Testis (tissue), 3 donors: ENCODE results near the gene PAK6. TPM values are rescaled to one million over a fixed set of nuclear protein-coding genes. Genes with fewer than 3 reads are reported as not detected.
A peak's percentile ranks its signal among the peaks of the same experiment; 100 is the strongest.

Source experiments
- DNase-seq: peaks from one replicate; pipeline ENCODE4 v3.0.0-alpha.2; 2019
- H3K27ac ChIP-seq, 2 donors: fragments of 200-600 bp; sonication (generic); one replicate each; pipeline ENCODE4 v1.5.1; 2019
- H3K27me3 ChIP-seq: fragments of 200-600 bp; sonication (generic); one replicate; pipeline ENCODE4 v1.5.1; 2019
- H3K36me3 ChIP-seq: fragments of 200-600 bp; sonication (generic); one replicate; pipeline ENCODE4 v1.5.1; 2017; ENCODE audit warnings: low read depth; ENCODE audit errors: missing control alignments
- H3K4me1 ChIP-seq: fragments of 200-600 bp; sonication (generic); one replicate; pipeline ENCODE4 v1.5.1; 2019
- H3K4me3 ChIP-seq, 2 donors: fragments of 200-600 bp; sonication (generic); one replicate each; pipeline ENCODE4 v1.5.1; 2017 to 2019
- H3K9me3 ChIP-seq: fragments of 200-600 bp; sonication (generic); one replicate; pipeline ENCODE4 v1.5.1; 2017
- POLR2A ChIP-seq: fragments of 450-650 bp; IDR thresholded peaks from one replicate; pipeline ENCODE4 v1.6.1; 2017; ENCODE audit warnings: antibody characterized with exemption, mild to moderate bottlenecking, moderate library complexity
- WGBS, 2 donors: methylation state at CpG; one replicate each; pipeline ENCODE4 v1.1.5; 2018; 5-methylcytosine and 5-hydroxymethylcytosine counted together
- intact Hi-C: fragments of 100-400 bp; cut with DNase I; formaldehyde crosslinking; loops from one replicate; pipeline ENCODE4 v1.15.1; 2023; ENCODE audit warnings: low total_unique reads
- polyA plus RNA-seq: library from polyadenylated mRNA; stranded (reverse); fragments of 350-450 nt; fragmentation: Illumina TruSeq; extraction: RNeasy Lipid Tissue Mini Kit (QIAGEN cat#74804); gene quantifications from one replicate; pipeline ENCODE4 v1.2.3, GENCODE V29; 2014; ENCODE audit warnings: low read depth, low replicate concordance; ENCODE audit not compliant: insufficient read depth
- total RNA-seq, 2 donors: library from RNA; depleted of rRNA; stranded (reverse); fragments of >200 nt; gene quantifications; one replicate each; pipeline ENCODE4 v1.2.3, GENCODE V29; 2016
- TF ChIP-seq, protein P1 (sequence below), 3 experiments: fragments of 450-650 bp in 2 of 3; fragments of 200-600 bp in 1 of 3; sonication (generic) in 1 of 3; IDR thresholded peaks; one replicate each; pipeline ENCODE4 v1.5.1; 2016 to 2019; ENCODE audit warnings: antibody characterized with exemption in 3 of 3, mild to moderate bottlenecking in 2 of 3, moderate library complexity in 1 of 3

The PAK6 gene
- total and polyA plus RNA-seq, 3 donors from 2014 or later = 47.4 to 245 (median 140) TPM

DNA sequence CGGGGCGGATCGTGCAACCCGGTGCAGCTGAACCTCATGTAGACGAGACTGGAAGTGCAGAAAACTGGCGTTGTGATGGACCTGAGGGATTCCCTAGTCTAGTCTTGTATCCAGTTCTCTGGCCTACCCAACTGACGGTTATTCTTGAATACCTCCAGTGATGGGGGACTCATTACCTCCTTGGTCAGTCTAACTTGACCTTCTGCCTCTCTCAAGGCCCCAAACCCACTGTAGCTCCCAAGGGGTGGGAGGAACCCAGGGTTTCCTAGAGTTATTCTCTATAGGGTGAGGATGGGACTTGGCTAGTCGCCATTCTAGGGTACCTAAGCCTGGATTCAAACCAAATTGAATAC is 11.4 kb downstream of the PAK6 start:
- H3K4me1 ChIP-seq = peaks cover 30% of the 10 kb centered on the region
- intact Hi-C loops = no loop called here
- DNase-seq = no peak
- WGBS, 2 donors = 91 to 93% methylated on average over 7 to 8 of the region's 8 CpGs
- TF ChIP-seq, protein P1, sequence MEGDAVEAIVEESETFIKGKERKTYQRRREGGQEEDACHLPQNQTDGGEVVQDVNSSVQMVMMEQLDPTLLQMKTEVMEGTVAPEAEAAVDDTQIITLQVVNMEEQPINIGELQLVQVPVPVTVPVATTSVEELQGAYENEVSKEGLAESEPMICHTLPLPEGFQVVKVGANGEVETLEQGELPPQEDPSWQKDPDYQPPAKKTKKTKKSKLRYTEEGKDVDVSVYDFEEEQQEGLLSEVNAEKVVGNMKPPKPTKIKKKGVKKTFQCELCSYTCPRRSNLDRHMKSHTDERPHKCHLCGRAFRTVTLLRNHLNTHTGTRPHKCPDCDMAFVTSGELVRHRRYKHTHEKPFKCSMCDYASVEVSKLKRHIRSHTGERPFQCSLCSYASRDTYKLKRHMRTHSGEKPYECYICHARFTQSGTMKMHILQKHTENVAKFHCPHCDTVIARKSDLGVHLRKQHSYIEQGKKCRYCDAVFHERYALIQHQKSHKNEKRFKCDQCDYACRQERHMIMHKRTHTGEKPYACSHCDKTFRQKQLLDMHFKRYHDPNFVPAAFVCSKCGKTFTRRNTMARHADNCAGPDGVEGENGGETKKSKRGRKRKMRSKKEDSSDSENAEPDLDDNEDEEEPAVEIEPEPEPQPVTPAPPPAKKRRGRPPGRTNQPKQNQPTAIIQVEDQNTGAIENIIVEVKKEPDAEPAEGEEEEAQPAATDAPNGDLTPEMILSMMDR (IDR thresholded peaks at IDR 0.05) = no peak
- no peak for TF ChIP-seq POLR2A
- H3K27me3 ChIP-seq = no peaks in the 10 kb centered on the region
- H3K9me3 ChIP-seq = no peaks in the 10 kb centered on the region
- no peak overlapping the region for H3K27ac ChIP-seq
- no peak overlapping the region for H3K4me3 ChIP-seq
- H3K36me3 ChIP-seq = no peaks in the 10 kb centered on the region

DNA sequence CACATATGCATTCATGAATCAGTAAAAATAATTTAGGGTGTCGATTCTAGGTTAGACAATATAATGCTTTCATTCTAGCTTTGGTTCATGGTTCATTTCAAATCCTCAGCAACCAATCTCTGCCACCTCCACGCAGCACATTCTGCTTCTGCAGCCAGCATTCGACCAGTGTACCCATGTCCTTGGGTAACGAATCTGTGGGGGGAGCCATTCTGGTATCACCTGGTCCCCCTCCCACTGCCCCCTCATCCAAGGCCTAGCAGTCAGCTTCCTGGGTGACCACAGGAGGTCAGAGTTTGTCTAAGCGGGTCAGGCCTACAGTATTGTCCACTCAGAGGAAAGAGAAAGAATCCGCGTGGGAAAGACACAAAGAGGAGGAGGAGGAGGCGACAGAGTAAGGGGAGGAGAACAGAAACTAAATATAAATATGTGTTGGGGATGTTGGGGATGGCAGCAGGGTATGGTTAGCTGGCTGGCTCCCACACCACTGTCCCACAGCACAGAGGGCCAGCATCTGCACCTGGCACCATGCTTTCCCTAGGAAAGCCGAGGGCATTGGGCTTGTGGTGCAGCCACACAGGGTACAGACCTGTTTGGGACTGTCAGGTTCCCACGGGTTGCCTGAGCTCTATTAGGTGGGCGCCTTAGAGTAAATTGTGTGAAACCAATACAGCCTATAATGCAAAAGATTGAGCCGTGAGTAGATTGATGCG is 12.1 kb downstream of the PAK6 start:
- Histone ChIP-seq H3K27me3 (no peaks in the 10 kb centered on the region), H3K27ac (peak overlapping the region; percentile 66 to 67), H3K4me3 (no peak overlapping the region), H3K36me3 (no peaks in the 10 kb centered on the region), H3K4me1 (peaks cover 31% of the 10 kb centered on the region), H3K9me3 (no peaks in the 10 kb centered on the region)
- DNase-seq = no peak
- intact Hi-C loops = no loop called here
- TF ChIP-seq, protein P1 (IDR thresholded peaks at IDR 0.05) = no peak
- TF ChIP-seq POLR2A = no peak
- WGBS, 2 donors = 66 to 69% methylated on average over 13 of the region's 13 CpGs

DNA sequence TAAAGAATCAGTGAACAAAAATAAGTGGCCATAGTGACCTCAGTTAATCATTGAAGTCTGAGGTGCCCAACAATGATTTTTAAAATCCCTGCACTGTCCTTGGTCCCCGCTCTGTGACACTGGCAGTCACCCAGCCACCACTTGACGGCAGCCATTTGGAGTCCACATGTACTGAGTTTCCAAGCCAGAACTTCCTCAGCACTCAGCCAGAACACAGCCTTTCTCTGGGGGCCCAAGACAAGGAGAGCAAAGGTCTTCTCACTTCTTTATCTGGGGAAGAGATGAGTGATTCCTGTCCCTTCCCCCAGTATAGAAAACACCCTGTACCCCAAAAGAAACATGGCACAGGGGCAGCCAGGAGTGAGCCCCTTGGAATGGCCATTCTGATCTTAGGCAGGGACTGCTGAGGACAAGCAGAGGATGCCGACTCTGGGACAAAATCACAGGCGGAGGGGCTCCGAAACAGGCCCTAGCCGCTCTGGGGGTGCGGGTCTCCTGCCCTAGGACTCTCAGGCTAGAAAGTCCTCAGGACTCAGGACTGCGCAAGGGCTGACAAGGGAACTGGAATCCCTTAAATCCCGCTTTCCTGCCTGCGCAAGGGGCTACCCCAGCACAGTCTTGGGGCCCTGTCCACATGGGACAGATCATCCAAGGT is 12.8 kb downstream of the PAK6 start:
- no peaks in the 10 kb centered on the region for H3K36me3 ChIP-seq
- H3K27ac ChIP-seq = peak overlapping the region; percentile 64 to 66
- no peak for DNase-seq
- no peaks in the 10 kb centered on the region for H3K27me3 ChIP-seq
- 33 to 69% methylated on average over 2 to 10 of the region's 10 CpGs for WGBS, 2 donors
- TF ChIP-seq POLR2A = no peak
- TF ChIP-seq, protein P1 (IDR thresholded peaks at IDR 0.05) = no peak
- no peaks in the 10 kb centered on the region for H3K9me3 ChIP-seq
- peaks cover 38% of the 10 kb centered on the region for H3K4me1 ChIP-seq
- intact Hi-C loops = no loop called here
- peak overlapping the region in 1 of 2 donors; percentile 70 for H3K4me3 ChIP-seq

DNA sequence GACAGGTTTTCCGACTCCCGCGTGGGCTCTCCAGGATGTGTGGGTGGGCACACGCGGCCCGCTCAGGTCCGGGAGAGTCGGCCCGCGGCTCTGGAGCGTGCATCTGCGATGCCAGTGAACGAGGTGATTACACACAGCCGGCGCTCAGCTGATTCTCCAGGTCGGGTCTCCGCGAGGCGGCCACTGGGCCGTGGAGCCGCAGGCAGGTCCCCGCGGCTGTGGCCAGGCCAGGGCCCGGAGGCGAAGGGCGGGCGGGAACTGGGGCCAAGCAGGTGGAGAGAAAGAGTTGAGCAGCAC is 13.2 kb downstream of the PAK6 start:
- intact Hi-C loops = no loop called here
- H3K27ac ChIP-seq = peak overlapping the region; percentile 64 to 66
- TF ChIP-seq, protein P1 (IDR thresholded peaks at IDR 0.05) = no peak
- no peak for TF ChIP-seq POLR2A
- H3K36me3 ChIP-seq = no peaks in the 10 kb centered on the region
- peaks cover 43% of the 10 kb centered on the region for H3K4me1 ChIP-seq
- 60% methylated on average over 27 of the region's 27 CpGs; no CpG with 5 or more reads in 1 of the 2 donors for WGBS, 2 donors
- H3K27me3 ChIP-seq = no peaks in the 10 kb centered on the region
- no peak for DNase-seq
- peak overlapping the region; percentile 56 to 70 for H3K4me3 ChIP-seq
- no peaks in the 10 kb centered on the region for H3K9me3 ChIP-seq
